Trophoblast cell (in vitro differentiated cells and primary cell): Measurements from ENCODE around the gene TGFB1I1.

Source experiments
- DNase-seq, 2 donors: peaks; one replicate each; pipeline ENCODE4 v3.0.0-alpha.2; 2016
- H2AFZ ChIP-seq: 2 replicates; pipeline ENCODE4 v1.6.1; 2013; ENCODE audit warnings: low read length, moderate library complexity, mild to moderate bottlenecking; ENCODE audit not compliant: insufficient read depth, poor library complexity
- H2AK5ac ChIP-seq: 2 replicates; pipeline ENCODE4 v1.6.1; 2013; ENCODE audit warnings: mild to moderate bottlenecking, low read length
- H2BK120ac ChIP-seq: 2 replicates; pipeline ENCODE4 v1.6.1; 2013; ENCODE audit warnings: low read length, mild to moderate bottlenecking, moderate library complexity; ENCODE audit not compliant: insufficient read depth, poor library complexity
- H2BK12ac ChIP-seq: 2 replicates; pipeline ENCODE4 v1.6.1; 2013; ENCODE audit warnings: mild to moderate bottlenecking, low read length, moderate library complexity
- H2BK5ac ChIP-seq: 2 replicates; pipeline ENCODE4 v1.6.1; 2013; ENCODE audit warnings: low read length, low read depth, moderate library complexity, mild to moderate bottlenecking; ENCODE audit not compliant: poor library complexity
- H3K14ac ChIP-seq: 2 replicates; pipeline ENCODE4 v1.6.1; 2013; ENCODE audit warnings: mild to moderate bottlenecking, low read length
- H3K18ac ChIP-seq: 2 replicates; pipeline ENCODE4 v1.6.1; 2013; ENCODE audit warnings: mild to moderate bottlenecking, low read length
- H3K23ac ChIP-seq: 2 replicates; pipeline ENCODE4 v1.6.1; 2013; ENCODE audit warnings: low read length
- H3K27ac ChIP-seq: 2 replicates; pipeline ENCODE4 v1.5.1; 2013; ENCODE audit warnings: low read depth, mild to moderate bottlenecking, inconsistent platforms, low read length, moderate library complexity
- H3K27me3 ChIP-seq: 2 replicates; pipeline ENCODE4 v1.6.1; 2013; ENCODE audit warnings: inconsistent platforms, mild to moderate bottlenecking, low read length, moderate library complexity; ENCODE audit not compliant: insufficient read depth
- H3K36me3 ChIP-seq, 2 experiments: 1 replicate in 1 of 2; 2 replicates in 1 of 2; pipeline ENCODE4 v1.6.1; 2013; ENCODE audit warnings: low read length in 2 of 2, mild to moderate bottlenecking in 2 of 2, moderate library complexity in 1 of 2; ENCODE audit not compliant: insufficient read depth in 2 of 2, control insufficient read depth in 1 of 2
- H3K4ac ChIP-seq: 2 replicates; pipeline ENCODE4 v1.6.1; 2013; ENCODE audit warnings: low read depth, mild to moderate bottlenecking, low read length, moderate library complexity
- H3K4me1 ChIP-seq, 2 experiments: 1 replicate in 1 of 2; 2 replicates in 1 of 2; pipeline ENCODE4 v1.6.1; 2013; ENCODE audit warnings: low read length in 2 of 2, mild to moderate bottlenecking in 2 of 2, moderate library complexity in 1 of 2; ENCODE audit not compliant: insufficient read depth in 2 of 2, control insufficient read depth in 1 of 2
- H3K4me2 ChIP-seq: 2 replicates; pipeline ENCODE4 v1.6.1; 2013; ENCODE audit warnings: inconsistent platforms, mild to moderate bottlenecking, low read length, moderate library complexity
- H3K4me3 ChIP-seq: 2 replicates; pipeline ENCODE4 v1.5.1; 2013; ENCODE audit warnings: mild to moderate bottlenecking, low read depth, low read length, inconsistent platforms
- H3K79me1 ChIP-seq: one replicate; pipeline ENCODE4 v1.6.1; 2013; ENCODE audit warnings: low read length
- H3K79me2 ChIP-seq: 2 replicates; pipeline ENCODE4 v1.6.1; 2013; ENCODE audit warnings: low read length, mild to moderate bottlenecking; ENCODE audit not compliant: control insufficient read depth, insufficient read depth, poor library complexity
- H3K9ac ChIP-seq: 2 replicates; pipeline ENCODE4 v1.6.1; 2013; ENCODE audit warnings: mild to moderate bottlenecking, low read length
- H3K9me3 ChIP-seq: 2 replicates; pipeline ENCODE4 v1.6.1; 2013; ENCODE audit warnings: low read depth, mild to moderate bottlenecking, control low read depth, inconsistent platforms, low read length; ENCODE audit not compliant: insufficient read depth
- H4K12ac ChIP-seq: 2 replicates; pipeline ENCODE4 v1.6.1; 2013; ENCODE audit warnings: low read depth, mild to moderate bottlenecking, low read length, moderate library complexity
- H4K8ac ChIP-seq: 2 replicates; pipeline ENCODE4 v1.6.1; 2013; ENCODE audit warnings: low read depth, mild to moderate bottlenecking, low read length, moderate library complexity
- H4K91ac ChIP-seq: one replicate; pipeline ENCODE4 v1.6.1; 2013; ENCODE audit warnings: low read depth, mild to moderate bottlenecking, low read length, moderate library complexity
- WGBS: extraction: QIAGEN DNeasy Blood & Tissue Kit; methylation state at CpG from one replicate; pipeline ENCODE4 v1.1.7; 2013; ENCODE audit warnings: missing lambda C conversion rate; ENCODE audit not compliant: insufficient read length, insufficient coverage; ENCODE audit errors: extremely low coverage; 5-methylcytosine and 5-hydroxymethylcytosine counted together

Gene TGFB1I1

DNA sequence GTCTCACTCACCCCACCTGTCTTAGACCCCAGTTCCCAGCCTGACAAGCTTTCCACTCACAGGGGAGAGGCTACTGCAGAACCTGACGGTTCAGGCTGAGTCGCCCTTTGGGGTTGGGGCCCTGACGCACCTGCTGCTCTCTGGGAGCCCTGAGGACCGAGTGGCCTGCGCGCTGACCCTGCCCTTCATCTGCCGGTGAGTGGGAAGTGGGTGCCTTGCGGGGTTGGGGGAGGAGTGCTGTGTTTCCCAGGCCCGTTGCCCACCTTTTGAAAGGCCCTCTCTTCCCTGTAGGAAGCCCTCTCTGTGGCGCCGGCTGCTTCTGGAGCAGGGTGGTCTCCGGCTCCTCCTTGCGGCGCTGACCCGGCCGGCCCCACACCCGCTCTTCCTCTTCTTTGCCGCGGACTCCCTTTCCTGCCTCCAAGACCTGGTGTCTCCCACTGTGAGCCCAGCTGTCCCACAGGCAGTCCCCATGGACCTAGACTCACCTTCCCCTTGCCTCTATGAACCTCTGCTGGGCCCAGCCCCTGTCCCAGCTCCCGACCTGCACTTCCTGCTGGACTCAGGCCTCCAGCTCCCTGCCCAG is 6.1 kb upstream of the TGFB1I1 start:
- Histone ChIP-seq H2AFZ (no peak overlapping the region), H2BK5ac (no peak overlapping the region), H3K27ac (no peak overlapping the region), H2BK12ac (peak overlapping the region; percentile 74), H3K4me2 (no peak overlapping the region), H4K91ac (no peak overlapping the region), H4K8ac (no peak overlapping the region), H3K9me3 (peaks cover 2% of the 10 kb centered on the region), H3K4me1 (peaks cover 4 to 5% of the 10 kb centered on the region in 2 experiments), H2AK5ac (no peak overlapping the region), H3K23ac (no peak overlapping the region), H3K79me1 (no peaks in the 10 kb centered on the region), H4K12ac (no peak overlapping the region), H2BK120ac (peak overlapping the region; percentile 16), H3K4me3 (no peak overlapping the region), H3K14ac (peak overlapping the region; percentile 19), H3K18ac (no peak overlapping the region), H3K79me2 (no peaks in the 10 kb centered on the region), H3K36me3 (peaks cover 27 to 37% of the 10 kb centered on the region in 2 experiments), H3K9ac (no peak overlapping the region), H3K4ac (no peak overlapping the region), H3K27me3 (no peaks in the 10 kb centered on the region)
- DNase-seq = no peak
- no CpG with 5 or more reads among the region's 20 CpGs for WGBS

DNA sequence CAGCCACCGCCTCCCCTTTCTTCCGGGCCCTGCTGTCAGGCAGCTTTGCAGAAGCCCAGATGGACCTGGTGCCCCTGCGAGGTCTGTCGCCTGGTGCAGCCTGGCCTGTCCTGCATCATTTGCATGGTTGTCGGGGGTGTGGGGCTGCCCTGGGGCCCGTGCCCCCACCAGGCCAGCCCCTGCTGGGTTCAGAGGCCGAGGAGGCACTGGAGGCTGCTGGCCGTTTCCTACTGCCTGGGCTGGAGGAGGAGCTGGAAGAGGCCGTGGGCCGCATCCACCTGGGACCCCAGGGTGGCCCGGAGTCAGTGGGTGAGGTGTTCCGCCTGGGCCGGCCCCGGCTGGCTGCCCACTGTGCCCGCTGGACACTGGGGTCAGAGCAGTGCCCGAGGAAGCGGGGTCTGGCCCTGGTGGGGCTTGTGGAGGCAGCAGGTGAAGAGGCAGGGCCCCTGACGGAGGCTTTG is 5.5 kb upstream of the TGFB1I1 start:
- no peak overlapping the region for H2AFZ ChIP-seq
- peaks cover 7% of the 10 kb centered on the region in 2 experiments for H3K4me1 ChIP-seq
- no peak overlapping the region for H3K23ac ChIP-seq
- no peak overlapping the region for H3K18ac ChIP-seq
- no peaks in the 10 kb centered on the region for H3K27me3 ChIP-seq
- no peak overlapping the region for H2BK5ac ChIP-seq
- no peak overlapping the region for H3K4me2 ChIP-seq
- H2BK12ac ChIP-seq = peak overlapping the region; percentile 74
- peak overlapping the region; percentile 16 for H2BK120ac ChIP-seq
- H3K14ac ChIP-seq = peak overlapping the region; percentile 19
- H4K12ac ChIP-seq = no peak overlapping the region
- H4K8ac ChIP-seq = no peak overlapping the region
- no CpG with 5 or more reads among the region's 18 CpGs for WGBS
- peak overlapping the region; percentile 45 for H4K91ac ChIP-seq
- H3K79me1 ChIP-seq = peaks cover 4% of the 10 kb centered on the region
- no peak overlapping the region for H3K27ac ChIP-seq
- peaks cover 2% of the 10 kb centered on the region for H3K9me3 ChIP-seq
- DNase-seq = no peak
- no peak overlapping the region for H3K4ac ChIP-seq
- H3K9ac ChIP-seq = no peak overlapping the region
- no peak overlapping the region for H2AK5ac ChIP-seq
- H3K4me3 ChIP-seq = no peak overlapping the region
- H3K36me3 ChIP-seq = peaks cover 27 to 37% of the 10 kb centered on the region in 2 experiments
- peaks cover 1% of the 10 kb centered on the region for H3K79me2 ChIP-seq

DNA sequence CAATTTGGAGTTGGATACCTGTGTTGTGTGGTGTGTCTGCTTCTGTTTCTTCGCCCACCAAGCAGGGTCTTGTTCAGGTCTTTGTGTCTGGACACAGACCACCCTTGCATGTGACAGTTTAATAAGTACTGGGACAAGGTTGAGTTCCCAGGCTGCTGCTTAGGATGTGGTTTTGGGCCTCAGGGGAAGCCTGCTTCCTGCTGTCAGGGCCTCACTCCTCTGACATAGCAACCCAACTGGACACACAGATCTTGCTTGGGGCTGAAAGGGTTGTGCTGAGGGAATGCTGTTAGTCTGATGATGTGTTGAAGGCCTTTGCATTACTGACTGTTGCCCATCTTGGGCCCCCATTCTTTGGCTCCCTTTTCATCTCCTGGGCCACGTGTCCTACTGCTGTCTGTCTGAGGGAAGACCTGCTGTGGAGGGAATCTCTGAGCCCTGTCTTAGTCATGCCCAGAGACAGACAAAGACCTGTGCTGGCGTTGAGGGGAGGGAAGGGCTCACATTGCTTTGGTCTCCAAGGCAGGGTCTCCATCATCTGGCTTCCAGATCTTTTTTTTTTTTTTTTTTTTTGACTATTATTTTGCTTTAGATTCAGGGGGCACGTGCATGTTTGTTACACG is 4.7 kb upstream of the TGFB1I1 start:
- peaks cover 7% of the 10 kb centered on the region for H3K79me2 ChIP-seq
- no peak overlapping the region for H3K9ac ChIP-seq
- H4K12ac ChIP-seq = no peak overlapping the region
- H2AFZ ChIP-seq = no peak overlapping the region
- no peaks in the 10 kb centered on the region for H3K27me3 ChIP-seq
- H2BK5ac ChIP-seq = no peak overlapping the region
- peak overlapping the region; percentile 45 for H4K91ac ChIP-seq
- H3K4me1 ChIP-seq = peaks cover 8 to 9% of the 10 kb centered on the region in 2 experiments
- peaks cover 2% of the 10 kb centered on the region for H3K9me3 ChIP-seq
- H3K4me2 ChIP-seq = no peak overlapping the region
- no peak overlapping the region for H3K14ac ChIP-seq
- H2AK5ac ChIP-seq = no peak overlapping the region
- no peak for DNase-seq
- no peak overlapping the region for H2BK12ac ChIP-seq
- peaks cover 11% of the 10 kb centered on the region for H3K79me1 ChIP-seq
- H3K27ac ChIP-seq = no peak overlapping the region
- H3K4ac ChIP-seq = no peak overlapping the region
- no peak overlapping the region for H4K8ac ChIP-seq
- no peak overlapping the region for H3K18ac ChIP-seq
- no peak overlapping the region for H2BK120ac ChIP-seq
- no peak overlapping the region for H3K23ac ChIP-seq
- peaks cover 23 to 33% of the 10 kb centered on the region in 2 experiments for H3K36me3 ChIP-seq
- WGBS = no CpG with 5 or more reads among the region's 5 CpGs
- H3K4me3 ChIP-seq = no peak overlapping the region

- no peak overlapping the region for H2AFZ ChIP-seq
- no CpG with 5 or more reads among the region's 5 CpGs for WGBS
Observed at GRCh38 chr16:31467858-31468257, 4.1 kb upstream of the TGFB1I1 start.

More at GRCh38 chr16:31467858-31468257, 4.1 kb upstream of the TGFB1I1 start:
- Histone ChIP-seq H3K9me3 (peaks cover 5% of the 10 kb centered on the region), H2BK5ac (no peak overlapping the region), H2AK5ac (no peak overlapping the region), H3K4me3 (no peak overlapping the region), H3K79me1 (peaks cover 14% of the 10 kb centered on the region), H3K27ac (no peak overlapping the region), H4K91ac (no peak overlapping the region), H3K27me3 (no peaks in the 10 kb centered on the region), H3K4ac (no peak overlapping the region), H3K18ac (no peak overlapping the region), H3K4me1 (peaks cover 9 to 11% of the 10 kb centered on the region in 2 experiments), H3K36me3 (peaks cover 18 to 28% of the 10 kb centered on the region in 2 experiments), H3K23ac (no peak overlapping the region), H4K12ac (no peak overlapping the region), H2BK120ac (no peak overlapping the region), H3K4me2 (no peak overlapping the region), H3K14ac (no peak overlapping the region), H3K9ac (no peak overlapping the region), H4K8ac (no peak overlapping the region), H3K79me2 (peaks cover 10% of the 10 kb centered on the region), H2BK12ac (no peak overlapping the region)
- no peak for DNase-seq
